ENCODE data around the gene C1QL1. TPM values are rescaled to one million over a fixed set of nuclear protein-coding genes. Genes with fewer than 3 reads are reported as not detected.

C1QL1 gene
- total RNA-seq, 1 donor from 2014 or later: not detected

- Histone ChIP-seq H3K4me1 (no peaks in the 10 kb centered on the region), H3K4me3 (no peak overlapping the region), H3K9me3 (no peaks in the 10 kb centered on the region), H3K27me3 (no peaks in the 10 kb centered on the region), H3K27ac (no peak overlapping the region), H3K36me3 (no peaks in the 10 kb centered on the region)
- no peak for DNase-seq (ENCODE audit: low spot score in 2 of 2)
- intact Hi-C loops (cut with DNase I): no loop called here
- TF ChIP-seq CTCF (IDR thresholded peaks at IDR 0.05): no peak
Observed at GRCh38 chr17:44996304-44996703, 28.2 kb upstream of the C1QL1 start.

- no peaks in the 10 kb centered on the region for H3K4me1 ChIP-seq
- no peak for TF ChIP-seq CTCF (IDR thresholded peaks at IDR 0.05)
- H3K4me3 ChIP-seq: no peak overlapping the region
- intact Hi-C loops (cut with DNase I): no loop called here
- DNase-seq (ENCODE audit: low spot score in 2 of 2): no peak
- H3K9me3 ChIP-seq: no peaks in the 10 kb centered on the region
- H3K27me3 ChIP-seq: no peaks in the 10 kb centered on the region
- no peak overlapping the region for H3K27ac ChIP-seq
- H3K36me3 ChIP-seq: no peaks in the 10 kb centered on the region
Observed at GRCh38 chr17:44995436-44996001, 27.4 kb upstream of the C1QL1 start.

- no peaks in the 10 kb centered on the region for H3K4me1 ChIP-seq
- H3K9me3 ChIP-seq: no peaks in the 10 kb centered on the region
- TF ChIP-seq CTCF (IDR thresholded peaks at IDR 0.05): no peak
- DNase-seq (ENCODE audit: low spot score in 2 of 2): no peak
- intact Hi-C loops (cut with DNase I): no loop called here
- no peak overlapping the region for H3K4me3 ChIP-seq
- H3K36me3 ChIP-seq: no peaks in the 10 kb centered on the region
- H3K27ac ChIP-seq: no peak overlapping the region
- no peaks in the 10 kb centered on the region for H3K27me3 ChIP-seq
Observed at GRCh38 chr17:44992242-44992939, 24.3 kb upstream of the C1QL1 start.

- Histone ChIP-seq H3K4me3 (no peak overlapping the region), H3K27me3 (no peaks in the 10 kb centered on the region), H3K27ac (no peak overlapping the region), H3K36me3 (no peaks in the 10 kb centered on the region), H3K4me1 (no peaks in the 10 kb centered on the region), H3K9me3 (no peaks in the 10 kb centered on the region)
- TF ChIP-seq CTCF (IDR thresholded peaks at IDR 0.05): no peak
- intact Hi-C loops (cut with DNase I): no loop called here
- DNase-seq (ENCODE audit: low spot score in 2 of 2): no peak
Observed at GRCh38 chr17:44990994-44991393, 22.9 kb upstream of the C1QL1 start.

- H3K4me1 ChIP-seq: no peaks in the 10 kb centered on the region
- TF ChIP-seq CTCF (IDR thresholded peaks at IDR 0.05): no peak
- no peaks in the 10 kb centered on the region for H3K9me3 ChIP-seq
- no peak overlapping the region for H3K27ac ChIP-seq
- intact Hi-C loops (cut with DNase I): no loop called here
- H3K27me3 ChIP-seq: no peaks in the 10 kb centered on the region
- no peak overlapping the region for H3K4me3 ChIP-seq
- DNase-seq (ENCODE audit: low spot score in 2 of 2): no peak
- H3K36me3 ChIP-seq: no peaks in the 10 kb centered on the region
Observed at GRCh38 chr17:44989552-44990138, 21.5 kb upstream of the C1QL1 start.
